GM18507 (cell line): ENCODE results near the gene PDE1C.

ENCODE experiments used
- DNase-seq: peaks from one replicate; pipeline ENCODE4 v3.0.0; 2011; ENCODE audit warnings: low read depth; ENCODE audit not compliant: insufficient read length; ENCODE audit errors: extremely low spot score
- FAIRE-seq: peaks from 2 replicates; lab custom pipeline; 2011; peaks lifted over from hg19 to GRCh38; lab: Jason Lieb, UNC

PDE1C gene

DNA sequence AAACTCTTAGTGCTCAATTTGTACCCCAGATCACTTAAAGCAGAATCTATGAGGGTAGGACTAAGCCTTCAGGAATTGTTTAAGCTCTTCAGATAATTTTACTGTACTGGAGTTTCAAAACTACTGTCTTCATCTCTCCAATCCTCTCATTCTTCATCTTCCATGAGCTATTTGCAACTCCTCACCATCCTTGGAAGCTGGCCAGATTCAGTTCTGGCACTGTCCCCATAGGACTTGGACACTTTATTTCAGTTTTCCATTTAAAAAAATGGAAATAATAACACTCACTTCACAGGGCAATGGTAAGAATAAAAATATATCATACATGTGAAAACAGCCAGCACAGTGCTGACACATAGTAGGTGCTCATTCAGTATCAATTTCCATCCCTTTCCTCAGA is 308.6 kb downstream of the PDE1C start:
- FAIRE-seq, result no peak
- no peak for DNase-seq

DNA sequence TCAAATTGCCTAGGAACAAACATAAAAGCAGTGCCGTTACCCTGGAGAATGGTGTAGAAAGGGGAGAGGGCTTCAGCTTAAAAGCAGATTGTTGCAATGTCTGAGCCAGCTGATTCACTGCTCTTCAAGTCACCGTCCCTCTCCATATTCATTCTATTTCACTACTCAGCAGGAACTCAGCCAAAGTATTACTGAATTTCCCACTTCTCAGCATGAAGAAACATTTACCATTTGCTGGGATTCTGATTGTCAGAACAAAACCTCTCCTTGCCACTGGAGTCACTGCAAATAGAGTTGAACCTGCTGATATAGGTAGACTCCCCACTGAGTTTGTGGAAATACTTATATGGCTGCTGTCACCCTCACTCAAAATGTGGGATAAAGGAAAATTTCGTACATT is 311.5 kb downstream of the PDE1C start:
- DNase-seq, result no peak
- FAIRE-seq, result no peak

DNA sequence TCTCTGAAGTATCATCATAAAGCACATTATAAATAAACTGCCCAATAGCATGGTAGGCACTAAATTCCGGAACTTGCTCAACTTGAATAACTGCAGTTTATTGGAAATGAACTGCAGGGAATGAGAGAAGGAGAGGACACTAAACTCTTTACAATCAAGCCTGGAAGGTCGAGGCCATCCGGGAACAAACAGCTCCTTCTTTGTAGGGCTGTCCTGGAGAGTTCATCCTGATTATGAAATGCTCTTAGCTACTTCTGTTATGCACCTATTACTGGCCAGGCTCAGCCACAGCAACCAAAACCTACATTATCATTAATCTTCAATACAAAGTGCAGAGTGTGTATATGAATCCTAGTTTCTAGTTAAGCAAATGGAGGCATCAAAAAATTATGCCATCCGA is 318.5 kb downstream of the PDE1C start:
- FAIRE-seq (no peak), DNase-seq (no peak)

GRCh38 chr7:31748084-31748483 is 322.1 kb downstream of the PDE1C start:
- FAIRE-seq (no peak), DNase-seq (no peak)

GRCh38 chr7:31747553-31747952 is 322.7 kb downstream of the PDE1C start:
- FAIRE-seq (no peak), DNase-seq (no peak)

GRCh38 chr7:31744294-31744874 is 325.8 kb downstream of the PDE1C start:
- FAIRE-seq (peak; percentile 84), DNase-seq (peak; percentile 12)

DNA sequence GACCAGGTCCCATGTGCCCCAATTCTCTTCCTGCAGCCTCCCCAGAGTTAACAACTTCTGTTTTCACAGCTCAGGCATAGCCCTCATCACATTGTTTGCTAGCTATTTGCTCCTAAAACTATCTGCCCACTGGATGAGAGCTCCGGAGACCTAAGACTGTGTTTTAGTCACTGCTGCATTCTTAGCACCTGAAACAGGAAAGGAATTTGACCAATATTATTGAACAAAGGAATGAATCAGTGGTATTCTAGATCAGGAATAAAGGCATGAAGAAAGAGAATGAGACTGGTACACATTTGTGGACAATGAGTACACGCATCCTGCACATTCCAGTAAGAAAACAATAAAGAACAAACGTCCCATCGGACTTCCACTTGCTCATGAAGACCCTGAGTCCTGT is 328.4 kb downstream of the PDE1C start:
- DNase-seq (no peak), FAIRE-seq (no peak)

- peak; percentile 72 for FAIRE-seq
These were observed 333.9 kb downstream of the PDE1C start for GRCh38 chr7:31735991-31736982.

GRCh38 chr7:31734456-31734855 is 335.8 kb downstream of the PDE1C start:
- FAIRE-seq, result no peak

More at GRCh38 chr7:31735991-31736982, 333.9 kb downstream of the PDE1C start:
- DNase-seq, result peak; percentile 14

DNA sequence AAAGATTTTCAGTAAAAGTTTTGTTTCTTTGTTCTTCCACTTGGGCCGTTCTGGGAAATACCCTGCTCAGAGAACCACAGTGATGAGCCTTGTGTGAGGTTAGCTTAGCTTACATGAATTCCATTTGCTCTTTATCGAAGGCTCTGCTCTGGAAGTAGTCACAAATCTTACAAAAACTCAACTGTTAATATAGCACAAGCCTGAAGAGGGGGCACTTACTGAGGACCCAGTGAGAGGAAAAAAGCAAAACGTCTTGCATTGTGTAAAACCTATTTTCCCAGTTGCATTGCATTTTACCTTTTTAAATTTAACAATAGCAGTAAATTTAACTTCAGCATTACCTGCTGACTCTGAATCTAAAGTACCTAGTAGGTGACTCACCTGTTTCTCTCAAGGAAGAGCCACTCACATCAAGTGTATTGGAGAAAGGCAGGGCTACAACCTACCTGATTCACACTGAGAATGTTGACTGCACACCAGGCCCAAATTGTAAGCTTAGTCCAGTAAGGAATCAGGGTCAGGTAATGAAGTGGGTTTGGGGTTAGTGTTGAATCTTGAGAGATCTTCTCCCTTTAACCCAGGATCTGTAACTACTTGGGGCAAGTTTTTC is 340.9 kb downstream of the PDE1C start:
- FAIRE-seq, result no peak
- no peak for DNase-seq

More at GRCh38 chr7:31734456-31734855, 335.8 kb downstream of the PDE1C start:
- DNase-seq, result no peak

GRCh38 chr7:31724696-31725095 is 345.5 kb downstream of the PDE1C start:
- DNase-seq, result no peak
- no peak for FAIRE-seq

DNA sequence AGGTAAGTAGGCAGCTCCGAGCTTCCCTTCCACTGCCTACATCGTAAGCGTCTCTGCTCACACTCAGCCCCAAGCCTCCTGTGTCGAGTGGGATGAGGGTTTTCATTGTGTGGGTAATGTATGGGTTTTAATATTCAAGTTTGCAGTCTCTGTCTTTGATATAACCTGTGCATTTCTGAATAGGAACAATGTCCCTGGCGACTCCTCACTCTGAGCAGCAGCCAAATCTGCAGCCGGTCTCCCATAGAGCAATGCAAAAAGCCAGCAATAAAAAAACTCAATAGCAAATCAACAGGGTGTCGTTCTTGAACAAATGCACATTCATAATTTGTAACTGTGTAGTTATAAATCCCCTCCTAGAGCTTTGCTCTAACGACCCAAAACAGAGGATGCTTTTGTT is 349.8 kb downstream of the PDE1C start:
- FAIRE-seq (no peak), DNase-seq (no peak)

GRCh38 chr7:31716355-31716754 is 353.9 kb downstream of the PDE1C start:
- DNase-seq, result no peak
- FAIRE-seq, result no peak

GRCh38 chr7:31710171-31710570 is 360.0 kb downstream of the PDE1C start:
- FAIRE-seq, result no peak
- no peak for DNase-seq

DNA sequence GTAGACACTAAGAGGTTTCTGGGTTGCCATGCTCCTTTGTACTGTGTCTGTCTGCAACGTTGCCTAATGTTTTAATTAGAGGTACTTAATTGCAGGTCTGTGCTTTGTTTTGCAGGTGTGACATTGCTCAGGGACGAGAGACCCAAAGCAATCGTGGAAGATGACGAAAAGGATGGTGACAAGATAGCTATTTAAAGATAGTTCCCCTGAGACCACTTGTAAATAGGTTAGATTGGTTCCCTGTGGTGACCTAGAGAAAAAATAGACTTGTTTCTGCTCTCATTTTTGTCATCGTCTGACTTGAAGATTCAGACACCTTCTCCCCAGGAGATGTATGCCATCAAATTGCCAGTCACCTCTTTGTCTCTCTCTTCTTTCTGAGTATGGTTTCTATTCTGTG is 363.1 kb downstream of the PDE1C start:
- DNase-seq (no peak), FAIRE-seq (no peak)

DNA sequence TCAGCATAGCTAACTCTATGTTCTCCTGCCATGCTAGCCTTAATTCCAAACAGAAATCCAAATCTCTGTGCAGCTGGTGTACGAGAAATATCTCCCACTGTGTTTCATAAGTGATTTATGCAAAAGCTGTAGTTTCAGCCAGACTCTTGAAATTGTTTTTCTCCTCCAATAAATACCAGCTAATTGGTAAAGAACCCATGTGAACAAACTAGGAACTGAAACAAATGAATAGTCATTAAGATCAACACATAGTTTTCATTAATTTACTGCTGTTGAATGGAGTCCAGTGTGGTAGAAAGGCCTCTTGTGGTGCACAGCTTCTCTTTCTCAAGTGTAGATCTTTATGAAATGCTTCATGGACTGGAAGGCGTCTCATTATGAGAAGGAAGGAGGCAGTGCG is 364.8 kb downstream of the PDE1C start:
- DNase-seq, result no peak

DNA sequence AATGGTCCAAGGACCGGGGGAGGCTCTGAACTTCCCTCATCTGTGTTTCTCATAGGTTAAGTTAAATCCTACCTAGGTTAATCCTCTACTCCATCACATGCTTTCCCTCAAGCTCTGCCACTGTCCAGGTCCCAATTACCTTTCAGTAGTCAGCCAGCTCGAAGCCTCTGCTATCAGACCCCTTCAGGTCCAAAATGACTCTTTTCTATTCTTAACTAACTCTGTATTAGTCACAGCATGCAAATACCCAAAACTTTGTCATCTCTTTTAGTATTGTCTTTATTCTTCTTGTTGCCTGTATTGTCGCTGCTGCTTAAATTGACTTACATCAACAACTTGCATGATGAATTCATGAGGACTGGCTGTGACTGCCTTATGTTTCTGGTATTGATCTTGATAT is 367.9 kb downstream of the PDE1C start:
- no peak for DNase-seq

More for the DNA sequence above, 364.8 kb downstream of the PDE1C start:
- peak; percentile 18 for FAIRE-seq

More for the DNA sequence above, 367.9 kb downstream of the PDE1C start:
- no peak for FAIRE-seq
